Uterus (tissue), 4 donors: ENCODE measurements around the gene MAK. TPM values are rescaled to one million over a fixed set of nuclear protein-coding genes. Genes with fewer than 3 reads are reported as not detected.

ENCODE experiments used
- DNase-seq, 2 donors: peaks; one replicate each; pipeline ENCODE4 v3.0.0-alpha.2; 2019 to 2020
- H3K27ac ChIP-seq, 2 donors: fragments of 200-600 bp; sonication (generic); 1 replicate in 1 of 2; 2 replicates in 1 of 2; pipeline ENCODE4 v1.5.1; 2016 to 2018
- H3K27me3 ChIP-seq, 2 donors: fragments of 200-600 bp; sonication (generic); one replicate each; pipeline ENCODE4 v1.5.1; 2018 to 2019; ENCODE audit warnings: control low read depth in 1 of 2
- H3K36me3 ChIP-seq, 2 donors: fragments of 200-600 bp; sonication (generic); one replicate each; pipeline ENCODE4 v1.5.1; 2019; ENCODE audit warnings: control low read depth in 1 of 2
- H3K4me1 ChIP-seq, 2 donors: fragments of 200-600 bp; sonication (generic); one replicate each; pipeline ENCODE4 v1.5.1; 2018 to 2019; ENCODE audit warnings: control low read depth in 1 of 2
- H3K4me3 ChIP-seq, 2 donors: fragments of 200-600 bp; sonication (generic); 1 replicate in 1 of 2; 2 replicates in 1 of 2; pipeline ENCODE4 v1.5.1; 2018 to 2019; ENCODE audit warnings: mild to moderate bottlenecking in 1 of 2
- H3K9me3 ChIP-seq, 2 donors: fragments of 200-600 bp; sonication (generic); one replicate each; pipeline ENCODE4 v1.5.1; 2019; ENCODE audit warnings: control low read depth in 1 of 2
- POLR2A ChIP-seq, 2 donors: fragments of 450-650 bp; IDR thresholded peaks; one replicate each; pipeline ENCODE4 v1.6.1; 2016; ENCODE audit warnings: antibody characterized with exemption in 2 of 2, mild to moderate bottlenecking in 1 of 2, moderate library complexity in 1 of 2
- intact Hi-C: fragments of 100-400 bp; cut with DNase I; formaldehyde crosslinking; loops from one replicate; pipeline ENCODE4 v1.15.1; 2023; ENCODE audit warnings: low total_unique reads
- total RNA-seq, 4 donors: library from RNA; depleted of rRNA in 3 of 4; stranded (reverse); fragments of >200 nt in 3 of 4; gene quantifications; one replicate each; pipeline versions ENCODE4 v1.1.0 to v1.2.4, GENCODE V29; 2014 to 2023
- TF ChIP-seq, protein P1 (sequence below), 4 experiments: fragments of 200-600 bp in 2 of 4; fragments of 450-650 bp in 2 of 4; sonication (generic) in 2 of 4; IDR thresholded peaks; one replicate each; pipeline ENCODE4 v1.5.1; 2016 to 2019; ENCODE audit warnings: antibody characterized with exemption in 4 of 4, mild to moderate bottlenecking in 2 of 4, moderate library complexity in 1 of 4
- donor health status: DM: yes; HTN: yes; CAD: no.

MAK gene
- total RNA-seq, 4 donors from 2014 or later = 0.97 to 1.8 TPM; not detected in 2

GRCh38 chr6:10800810-10801209, 37.5 kb downstream of the MAK start:
- Histone ChIP-seq H3K9me3 (no peaks in the 10 kb centered on the region), H3K4me1 (no peaks in the 10 kb centered on the region), H3K36me3 (no peaks in the 10 kb centered on the region), H3K4me3 (no peak overlapping the region), H3K27me3 (no peaks in the 10 kb centered on the region), H3K27ac (no peak overlapping the region)
- no peak for DNase-seq
- intact Hi-C loops = no loop called here
- TF ChIP-seq, protein P1, sequence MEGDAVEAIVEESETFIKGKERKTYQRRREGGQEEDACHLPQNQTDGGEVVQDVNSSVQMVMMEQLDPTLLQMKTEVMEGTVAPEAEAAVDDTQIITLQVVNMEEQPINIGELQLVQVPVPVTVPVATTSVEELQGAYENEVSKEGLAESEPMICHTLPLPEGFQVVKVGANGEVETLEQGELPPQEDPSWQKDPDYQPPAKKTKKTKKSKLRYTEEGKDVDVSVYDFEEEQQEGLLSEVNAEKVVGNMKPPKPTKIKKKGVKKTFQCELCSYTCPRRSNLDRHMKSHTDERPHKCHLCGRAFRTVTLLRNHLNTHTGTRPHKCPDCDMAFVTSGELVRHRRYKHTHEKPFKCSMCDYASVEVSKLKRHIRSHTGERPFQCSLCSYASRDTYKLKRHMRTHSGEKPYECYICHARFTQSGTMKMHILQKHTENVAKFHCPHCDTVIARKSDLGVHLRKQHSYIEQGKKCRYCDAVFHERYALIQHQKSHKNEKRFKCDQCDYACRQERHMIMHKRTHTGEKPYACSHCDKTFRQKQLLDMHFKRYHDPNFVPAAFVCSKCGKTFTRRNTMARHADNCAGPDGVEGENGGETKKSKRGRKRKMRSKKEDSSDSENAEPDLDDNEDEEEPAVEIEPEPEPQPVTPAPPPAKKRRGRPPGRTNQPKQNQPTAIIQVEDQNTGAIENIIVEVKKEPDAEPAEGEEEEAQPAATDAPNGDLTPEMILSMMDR (IDR thresholded peaks at IDR 0.05) = no peak
- TF ChIP-seq POLR2A (IDR thresholded peaks at IDR 0.05) = no peak

- H3K36me3 ChIP-seq = no peaks in the 10 kb centered on the region
- no peak for TF ChIP-seq POLR2A (IDR thresholded peaks at IDR 0.05)
- TF ChIP-seq, protein P1 (IDR thresholded peaks at IDR 0.05) = no peak
- H3K27me3 ChIP-seq = no peaks in the 10 kb centered on the region
- H3K9me3 ChIP-seq = no peaks in the 10 kb centered on the region
- H3K4me3 ChIP-seq = no peak overlapping the region
- H3K4me1 ChIP-seq = no peaks in the 10 kb centered on the region
- intact Hi-C loops = no loop called here
- DNase-seq = no peak
- H3K27ac ChIP-seq = no peak overlapping the region
These were observed 44.1 kb downstream of the MAK start for GRCh38 chr6:10794239-10794638.

DNA sequence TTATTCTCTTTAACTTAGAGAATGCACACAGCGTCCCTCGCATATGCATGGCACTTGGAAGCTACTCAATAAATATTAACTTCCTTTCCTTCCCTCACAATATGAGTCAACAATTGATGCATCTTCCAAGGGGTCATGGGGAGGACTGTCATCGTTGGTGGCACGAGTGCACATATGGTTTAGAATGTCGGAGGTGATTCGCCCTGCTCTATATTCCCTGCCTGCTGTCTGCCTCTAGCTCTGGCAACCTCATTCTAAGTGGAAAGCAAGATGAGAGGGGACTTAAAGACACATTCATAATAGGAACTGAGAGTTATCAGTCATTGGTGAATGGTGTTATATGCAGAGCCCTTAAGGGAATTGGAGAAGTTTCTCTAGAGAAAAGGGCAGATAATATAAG, 44.6 kb downstream of the MAK start:
- no peak for DNase-seq
- H3K4me3 ChIP-seq = no peak overlapping the region
- no peaks in the 10 kb centered on the region for H3K9me3 ChIP-seq
- no peaks in the 10 kb centered on the region for H3K27me3 ChIP-seq
- TF ChIP-seq, protein P1 (IDR thresholded peaks at IDR 0.05) = no peak
- TF ChIP-seq POLR2A (IDR thresholded peaks at IDR 0.05) = no peak
- no peak overlapping the region for H3K27ac ChIP-seq
- no peaks in the 10 kb centered on the region for H3K4me1 ChIP-seq
- H3K36me3 ChIP-seq = no peaks in the 10 kb centered on the region
- intact Hi-C loops = no loop called here

- DNase-seq = no peak
- no peak overlapping the region for H3K27ac ChIP-seq
- no peaks in the 10 kb centered on the region for H3K27me3 ChIP-seq
- no peak for TF ChIP-seq POLR2A (IDR thresholded peaks at IDR 0.05)
- TF ChIP-seq, protein P1 (IDR thresholded peaks at IDR 0.05) = no peak
- H3K4me1 ChIP-seq = no peaks in the 10 kb centered on the region
- no peak overlapping the region for H3K4me3 ChIP-seq
- intact Hi-C loops = no loop called here
- H3K9me3 ChIP-seq = no peaks in the 10 kb centered on the region
- no peaks in the 10 kb centered on the region for H3K36me3 ChIP-seq
These were observed 45.3 kb downstream of the MAK start for GRCh38 chr6:10793035-10793434.

DNA sequence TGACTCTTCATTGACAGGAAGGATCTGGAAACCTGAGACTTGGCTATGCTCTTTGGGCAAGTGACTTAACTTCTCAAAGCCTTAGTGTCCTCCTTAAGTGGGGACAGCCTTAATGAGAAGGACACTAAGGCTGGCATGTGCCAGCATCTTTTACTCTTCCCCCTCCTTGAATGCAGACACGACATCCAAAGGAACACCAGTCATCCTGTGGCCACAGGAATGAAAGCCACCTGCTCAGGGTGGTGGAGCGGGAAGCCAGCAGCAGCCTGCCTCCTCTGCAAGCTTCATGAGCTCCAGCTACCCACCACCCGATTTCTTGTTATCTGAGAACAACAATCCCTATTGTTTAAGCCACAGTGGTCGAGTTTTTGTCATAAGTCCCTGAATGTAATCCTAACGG, 46.2 kb downstream of the MAK start:
- no peaks in the 10 kb centered on the region for H3K36me3 ChIP-seq

More for the DNA sequence above, 46.2 kb downstream of the MAK start:
- Histone ChIP-seq H3K4me3 (no peak overlapping the region), H3K4me1 (no peaks in the 10 kb centered on the region), H3K27me3 (no peaks in the 10 kb centered on the region), H3K9me3 (no peaks in the 10 kb centered on the region), H3K27ac (no peak overlapping the region)
- intact Hi-C loops = no loop called here
- TF ChIP-seq POLR2A (IDR thresholded peaks at IDR 0.05) = no peak
- TF ChIP-seq, protein P1 (IDR thresholded peaks at IDR 0.05) = no peak
- DNase-seq = no peak
